NCI-H2196 treated with DMSO at 0.1 percent for 48 hours (cell line): ENCODE measurements around the gene HSPA12A.
A peak's percentile ranks its signal among the peaks of the same experiment; 100 is the strongest.

ENCODE experiments used
- DNase-seq: peaks from one replicate; lab custom pipeline; 2025; ENCODE audit not compliant: unreplicated experiment; lab: John Stamatoyannopoulos, UW

The HSPA12A gene

GRCh38 chr10:116742367-116743265, at the start of gene HSPA12A:
TSS of gene HSPA12A (minus strand) at chr10:116742566. CDS start at chr10:116742469, 97 bp downstream.
- DNase-seq, result peak; percentile 15

GRCh38 chr10:116791241-116791640, 48.9 kb upstream of the HSPA12A start:
- no peak for DNase-seq

- DNase-seq, result peak; percentile 5
Observed at GRCh38 chr10:116787893-116788665, 45.7 kb upstream of the HSPA12A start.

- no peak for DNase-seq
Observed at GRCh38 chr10:116787053-116787659, 44.8 kb upstream of the HSPA12A start.

- no peak for DNase-seq
Observed at GRCh38 chr10:116785867-116786266, 43.5 kb upstream of the HSPA12A start.

GRCh38 chr10:116785282-116785681, 42.9 kb upstream of the HSPA12A start:
- DNase-seq, result no peak

GRCh38 chr10:116784651-116785050, 42.3 kb upstream of the HSPA12A start:
- no peak for DNase-seq

GRCh38 chr10:116784035-116784434, 41.7 kb upstream of the HSPA12A start:
- no peak for DNase-seq

GRCh38 chr10:116783011-116783655, 40.8 kb upstream of the HSPA12A start:
- no peak for DNase-seq

GRCh38 chr10:116781370-116781884, 39.1 kb upstream of the HSPA12A start:
- no peak for DNase-seq

GRCh38 chr10:116780691-116781205, 38.4 kb upstream of the HSPA12A start:
- no peak for DNase-seq

GRCh38 chr10:116779076-116779687, 36.8 kb upstream of the HSPA12A start:
- no peak for DNase-seq

- DNase-seq, result no peak
Observed at GRCh38 chr10:116777006-116777405, 34.6 kb upstream of the HSPA12A start.

GRCh38 chr10:116775488-116776400, 33.4 kb upstream of the HSPA12A start:
- no peak for DNase-seq

- no peak for DNase-seq
Observed at GRCh38 chr10:116774728-116775151, 32.4 kb upstream of the HSPA12A start.

GRCh38 chr10:116772909-116773705, 30.7 kb upstream of the HSPA12A start:
- DNase-seq, result no peak

- no peak for DNase-seq
Observed at GRCh38 chr10:116771959-116772585, 29.7 kb upstream of the HSPA12A start.
